Measurements from ENCODE around the gene FBXO21. TPM values are rescaled to one million over a fixed set of nuclear protein-coding genes. Genes with fewer than 3 reads are reported as not detected.

FBXO21 gene
- total RNA-seq, 1 donor from 2014 or later, result 52.3 TPM

- no peaks in the 10 kb centered on the region for H3K36me3 ChIP-seq
- peaks cover 32% of the 10 kb centered on the region for H3K27me3 ChIP-seq (ENCODE audit: low read depth)
- no peak overlapping the region for H3K4me3 ChIP-seq
- intact Hi-C loops (cut with micrococcal nuclease), result no loop called here
- no peaks in the 10 kb centered on the region for H3K9me3 ChIP-seq (replicated peaks)
- DNase-seq, result no peak
- peak overlapping the region; percentile 82 for H3K27ac ChIP-seq (replicated peaks)
- no peak for TF ChIP-seq CTCF (IDR thresholded peaks at IDR 0.05; ENCODE audit: borderline replicate concordance)
- H3K4me1 ChIP-seq, result peaks cover 45% of the 10 kb centered on the region
Observed at GRCh38 chr12:117100851-117101673, 89.2 kb downstream of the FBXO21 start.

- Histone ChIP-seq H3K4me1 (peaks cover 53% of the 10 kb centered on the region), H3K4me3 (no peak overlapping the region), H3K27ac (replicated peaks) (peak overlapping the region; percentile 82), H3K9me3 (replicated peaks) (no peaks in the 10 kb centered on the region), H3K36me3 (no peaks in the 10 kb centered on the region), H3K27me3 (ENCODE audit: low read depth) (peaks cover 32% of the 10 kb centered on the region)
- TF ChIP-seq CTCF (IDR thresholded peaks at IDR 0.05; ENCODE audit: borderline replicate concordance), result peak; percentile 47
- intact Hi-C loops (cut with micrococcal nuclease), result no loop called here
- DNase-seq, result no peak
Observed at GRCh38 chr12:117100251-117100650, 90.0 kb downstream of the FBXO21 start.

- H3K36me3 ChIP-seq, result no peaks in the 10 kb centered on the region
- H3K27ac ChIP-seq (replicated peaks), result peak overlapping the region; percentile 82
- peak overlapping the region; percentile 91 for H3K4me3 ChIP-seq
- no peak for DNase-seq
- peaks cover 32% of the 10 kb centered on the region for H3K27me3 ChIP-seq (ENCODE audit: low read depth)
- no peak for TF ChIP-seq CTCF (IDR thresholded peaks at IDR 0.05; ENCODE audit: borderline replicate concordance)
- peaks cover 70% of the 10 kb centered on the region for H3K4me1 ChIP-seq
- H3K9me3 ChIP-seq (replicated peaks), result no peaks in the 10 kb centered on the region
- intact Hi-C loops (cut with micrococcal nuclease), result no loop called here
Observed at GRCh38 chr12:117098361-117099217, 91.7 kb downstream of the FBXO21 start.

GRCh38 chr12:117098024-117098360 lies 92.3 kb downstream of the FBXO21 start:
- H3K4me1 ChIP-seq, result peaks cover 76% of the 10 kb centered on the region
- H3K27ac ChIP-seq (replicated peaks), result peak overlapping the region; percentile 82
- intact Hi-C loops (cut with micrococcal nuclease), result no loop called here
- no peak for DNase-seq
- no peak for TF ChIP-seq CTCF (IDR thresholded peaks at IDR 0.05; ENCODE audit: borderline replicate concordance)
- H3K9me3 ChIP-seq (replicated peaks), result no peaks in the 10 kb centered on the region
- H3K4me3 ChIP-seq, result peak overlapping the region; percentile 91
- H3K36me3 ChIP-seq, result no peaks in the 10 kb centered on the region
- H3K27me3 ChIP-seq (ENCODE audit: low read depth), result peaks cover 32% of the 10 kb centered on the region

- no peak for TF ChIP-seq CTCF (IDR thresholded peaks at IDR 0.05; ENCODE audit: borderline replicate concordance)
- Histone ChIP-seq H3K9me3 (replicated peaks) (no peaks in the 10 kb centered on the region), H3K4me3 (peak overlapping the region; percentile 91), H3K36me3 (no peaks in the 10 kb centered on the region), H3K27me3 (ENCODE audit: low read depth) (peaks cover 32% of the 10 kb centered on the region), H3K27ac (replicated peaks) (peak overlapping the region; percentile 82), H3K4me1 (peaks cover 84% of the 10 kb centered on the region)
- DNase-seq, result no peak
- intact Hi-C loops (cut with micrococcal nuclease), result no loop called here
Observed at GRCh38 chr12:117097159-117097558, 93.1 kb downstream of the FBXO21 start.

Measured in left ventricle myocardium inferior (tissue), 1 donor.